Vagina (tissue), 2 donors: ENCODE results near the gene PPP2R5C. TPM values are rescaled to one million over a fixed set of nuclear protein-coding genes. Genes with fewer than 3 reads are reported as not detected.

Source experiments
- DNase-seq, 2 donors: peaks; one replicate each; pipeline ENCODE4 v3.0.0-alpha.2; 2017; ENCODE audit errors: extremely low spot score in 2 of 2
- H3K27ac ChIP-seq: fragments of 200-600 bp; sonication (generic); one replicate; pipeline ENCODE4 v1.5.1; 2019
- H3K27me3 ChIP-seq: fragments of 200-600 bp; sonication (generic); one replicate; pipeline ENCODE4 v1.5.1; 2019
- H3K36me3 ChIP-seq, 2 donors: fragments of 200-600 bp; sonication (generic); one replicate each; pipeline ENCODE4 v1.5.1; 2017 to 2019
- H3K4me1 ChIP-seq: fragments of 200-600 bp; sonication (generic); one replicate; pipeline ENCODE4 v1.5.1; 2019
- H3K4me3 ChIP-seq, 2 donors: fragments of 200-600 bp; sonication (generic); 1 replicate in 1 of 2; 2 replicates in 1 of 2; pipeline ENCODE4 v1.5.1; 2016 to 2019
- H3K9me3 ChIP-seq: fragments of 200-600 bp; sonication (generic); one replicate; pipeline ENCODE4 v1.5.1; 2019
- POLR2A ChIP-seq, 2 donors: fragments of 450-650 bp; IDR thresholded peaks; one replicate each; pipeline ENCODE4 v1.6.1; 2017; ENCODE audit warnings: antibody characterized with exemption in 2 of 2, mild to moderate bottlenecking in 2 of 2, moderate library complexity in 2 of 2
- POLR2AphosphoS5 ChIP-seq, 2 donors: sonication (generic); formaldehyde crosslinking; IDR thresholded peaks; one replicate each; pipeline ENCODE4 v1.9.0; 2017; ENCODE audit warnings: antibody characterized with exemption in 2 of 2, mild to moderate bottlenecking in 2 of 2, low read depth in 1 of 2; ENCODE audit not compliant: insufficient read depth in 1 of 2
- intact Hi-C: fragments of 100-400 bp; cut with DNase I; formaldehyde crosslinking; loops from one replicate; pipeline ENCODE4 v1.15.1; 2023
- total RNA-seq: library from RNA; depleted of rRNA; stranded (reverse); fragments of >200 nt; gene quantifications from one replicate; pipeline ENCODE4 v1.2.3, GENCODE V29; 2016
- TF ChIP-seq, protein P1 (sequence below), 3 experiments: fragments of 450-650 bp in 2 of 3; fragments of 200-600 bp in 1 of 3; sonication (generic) in 1 of 3; IDR thresholded peaks; one replicate each; pipeline ENCODE4 v1.5.1; 2017 to 2019; ENCODE audit warnings: antibody characterized with exemption in 3 of 3, mild to moderate bottlenecking in 2 of 3, moderate library complexity in 2 of 3

The PPP2R5C gene
- total RNA-seq, 1 donor from 2014 or later = 88.1 TPM

DNA sequence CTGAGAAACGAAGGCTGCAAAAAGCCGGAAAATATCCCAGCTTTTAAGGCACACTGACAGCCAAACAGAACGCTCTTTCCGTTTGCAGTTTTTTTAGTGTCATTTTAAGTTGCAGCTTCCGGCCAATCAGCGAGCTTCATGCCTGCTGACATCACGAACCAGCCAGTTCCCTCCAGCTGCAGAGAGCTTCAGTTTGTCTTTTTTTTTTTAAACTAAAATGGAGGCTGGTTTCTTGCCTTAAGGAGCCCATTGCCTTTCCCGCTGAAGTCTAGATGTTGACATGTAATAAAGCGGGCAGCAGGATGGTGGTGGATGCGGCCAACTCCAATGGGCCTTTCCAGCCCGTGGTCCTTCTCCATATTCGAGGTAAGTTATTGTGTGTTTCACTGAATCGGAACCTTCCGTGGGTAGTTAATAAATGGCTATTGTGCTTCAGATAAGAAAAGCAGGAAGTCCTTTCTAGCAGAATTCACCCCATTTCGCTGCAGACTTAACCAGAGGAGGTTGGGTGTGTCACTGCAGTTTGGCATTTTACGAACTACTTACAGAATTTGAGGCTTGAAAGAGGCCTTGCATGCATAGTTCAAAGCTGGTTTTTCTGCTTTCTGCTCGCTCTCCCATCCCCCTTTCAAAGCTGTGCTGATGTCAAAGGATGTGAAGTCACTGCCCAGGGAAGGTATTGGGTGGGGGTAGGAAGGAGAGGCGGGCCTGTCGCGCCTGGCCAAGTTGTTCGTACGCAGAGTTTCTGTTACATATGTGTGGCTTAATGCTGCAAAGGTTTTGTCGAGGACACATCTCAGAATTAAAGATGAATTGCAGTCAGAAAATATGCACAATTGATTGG lies 48.4 kb downstream of the PPP2R5C start:
- Histone ChIP-seq H3K4me3 (peak overlapping the region; percentile 65 to 71), H3K27ac (peak overlapping the region; percentile 99), H3K36me3 (no peaks in the 10 kb centered on the region), H3K27me3 (no peaks in the 10 kb centered on the region), H3K9me3 (no peaks in the 10 kb centered on the region), H3K4me1 (peaks cover 44% of the 10 kb centered on the region)
- DNase-seq = peak in 1 of 2 donors; percentile 95
- TF ChIP-seq POLR2A (IDR thresholded peaks at IDR 0.05) (peak; percentile 6 to 84), POLR2AphosphoS5 (IDR thresholded peaks at IDR 0.05; ENCODE audit: insufficient read depth in 1 of 2, low read depth in 1 of 2) (peak; percentile 66 to 93)
- TF ChIP-seq, protein P1, sequence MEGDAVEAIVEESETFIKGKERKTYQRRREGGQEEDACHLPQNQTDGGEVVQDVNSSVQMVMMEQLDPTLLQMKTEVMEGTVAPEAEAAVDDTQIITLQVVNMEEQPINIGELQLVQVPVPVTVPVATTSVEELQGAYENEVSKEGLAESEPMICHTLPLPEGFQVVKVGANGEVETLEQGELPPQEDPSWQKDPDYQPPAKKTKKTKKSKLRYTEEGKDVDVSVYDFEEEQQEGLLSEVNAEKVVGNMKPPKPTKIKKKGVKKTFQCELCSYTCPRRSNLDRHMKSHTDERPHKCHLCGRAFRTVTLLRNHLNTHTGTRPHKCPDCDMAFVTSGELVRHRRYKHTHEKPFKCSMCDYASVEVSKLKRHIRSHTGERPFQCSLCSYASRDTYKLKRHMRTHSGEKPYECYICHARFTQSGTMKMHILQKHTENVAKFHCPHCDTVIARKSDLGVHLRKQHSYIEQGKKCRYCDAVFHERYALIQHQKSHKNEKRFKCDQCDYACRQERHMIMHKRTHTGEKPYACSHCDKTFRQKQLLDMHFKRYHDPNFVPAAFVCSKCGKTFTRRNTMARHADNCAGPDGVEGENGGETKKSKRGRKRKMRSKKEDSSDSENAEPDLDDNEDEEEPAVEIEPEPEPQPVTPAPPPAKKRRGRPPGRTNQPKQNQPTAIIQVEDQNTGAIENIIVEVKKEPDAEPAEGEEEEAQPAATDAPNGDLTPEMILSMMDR (IDR thresholded peaks at IDR 0.05) = no peak
- intact Hi-C loops = no loop called here

- TF ChIP-seq POLR2A (IDR thresholded peaks at IDR 0.05) (no peak), POLR2AphosphoS5 (IDR thresholded peaks at IDR 0.05; ENCODE audit: insufficient read depth in 1 of 2, low read depth in 1 of 2) (peak in 1 of 2 donors; percentile 32)
- TF ChIP-seq, protein P1 (IDR thresholded peaks at IDR 0.05) = no peak
- H3K27me3 ChIP-seq = no peaks in the 10 kb centered on the region
- H3K27ac ChIP-seq = peak overlapping the region; percentile 99
- no peak for DNase-seq
- no peaks in the 10 kb centered on the region for H3K36me3 ChIP-seq
- H3K4me3 ChIP-seq = peak overlapping the region; percentile 65 to 71
- intact Hi-C loops = no loop called here
- H3K4me1 ChIP-seq = peaks cover 55% of the 10 kb centered on the region
- no peaks in the 10 kb centered on the region for H3K9me3 ChIP-seq
These were observed 49.5 kb downstream of the PPP2R5C start for GRCh38 chr14:101810897-101811621.

- Histone ChIP-seq H3K27me3 (no peaks in the 10 kb centered on the region), H3K36me3 (no peaks in the 10 kb centered on the region), H3K4me3 (no peak overlapping the region), H3K4me1 (peaks cover 60% of the 10 kb centered on the region), H3K9me3 (no peaks in the 10 kb centered on the region), H3K27ac (peak overlapping the region; percentile 99)
- intact Hi-C loops = no loop called here
- DNase-seq = no peak
- TF ChIP-seq, protein P1 (IDR thresholded peaks at IDR 0.05) = no peak
- TF ChIP-seq POLR2AphosphoS5 (IDR thresholded peaks at IDR 0.05; ENCODE audit: insufficient read depth in 1 of 2, low read depth in 1 of 2) (no peak), POLR2A (IDR thresholded peaks at IDR 0.05) (no peak)
These were observed 50.6 kb downstream of the PPP2R5C start for GRCh38 chr14:101812071-101812470.

- TF ChIP-seq, protein P1 (IDR thresholded peaks at IDR 0.05) = no peak
- no peak for TF ChIP-seq POLR2A (IDR thresholded peaks at IDR 0.05)
- TF ChIP-seq POLR2AphosphoS5 (IDR thresholded peaks at IDR 0.05; ENCODE audit: insufficient read depth in 1 of 2, low read depth in 1 of 2) = peak; percentile 41 to 78
- intact Hi-C loops = no loop called here
- no peaks in the 10 kb centered on the region for H3K36me3 ChIP-seq
These were observed 51.8 kb downstream of the PPP2R5C start for GRCh38 chr14:101813171-101813759.

More at GRCh38 chr14:101813171-101813759, 51.8 kb downstream of the PPP2R5C start:
- H3K27ac ChIP-seq = peak overlapping the region; percentile 99
- H3K9me3 ChIP-seq = no peaks in the 10 kb centered on the region
- DNase-seq = no peak
- peaks cover 70% of the 10 kb centered on the region for H3K4me1 ChIP-seq
- no peaks in the 10 kb centered on the region for H3K27me3 ChIP-seq
- no peak overlapping the region for H3K4me3 ChIP-seq
